Astrocyte (in vitro differentiated cells and primary cell): ENCODE measurements around the gene LRCOL1.

Experiments
- EZH2 ChIP-seq: IDR thresholded peaks from 2 replicates; pipeline ENCODE4 v1.6.1; 2012; ENCODE audit warnings: mild to moderate bottlenecking, low read length, inconsistent platforms; ENCODE audit not compliant: insufficient read depth
- TF ChIP-seq, protein P1 (sequence below): IDR thresholded peaks from 2 replicates; pipeline ENCODE4 v1.5.1; 2011; ENCODE audit warnings: low read depth, mild to moderate bottlenecking, inconsistent platforms, low read length, moderate library complexity; ENCODE audit not compliant: insufficient read depth

GRCh38 chr12:132614029-132614428, 3.6 kb upstream of the LRCOL1 start:
- TF ChIP-seq, protein P1, sequence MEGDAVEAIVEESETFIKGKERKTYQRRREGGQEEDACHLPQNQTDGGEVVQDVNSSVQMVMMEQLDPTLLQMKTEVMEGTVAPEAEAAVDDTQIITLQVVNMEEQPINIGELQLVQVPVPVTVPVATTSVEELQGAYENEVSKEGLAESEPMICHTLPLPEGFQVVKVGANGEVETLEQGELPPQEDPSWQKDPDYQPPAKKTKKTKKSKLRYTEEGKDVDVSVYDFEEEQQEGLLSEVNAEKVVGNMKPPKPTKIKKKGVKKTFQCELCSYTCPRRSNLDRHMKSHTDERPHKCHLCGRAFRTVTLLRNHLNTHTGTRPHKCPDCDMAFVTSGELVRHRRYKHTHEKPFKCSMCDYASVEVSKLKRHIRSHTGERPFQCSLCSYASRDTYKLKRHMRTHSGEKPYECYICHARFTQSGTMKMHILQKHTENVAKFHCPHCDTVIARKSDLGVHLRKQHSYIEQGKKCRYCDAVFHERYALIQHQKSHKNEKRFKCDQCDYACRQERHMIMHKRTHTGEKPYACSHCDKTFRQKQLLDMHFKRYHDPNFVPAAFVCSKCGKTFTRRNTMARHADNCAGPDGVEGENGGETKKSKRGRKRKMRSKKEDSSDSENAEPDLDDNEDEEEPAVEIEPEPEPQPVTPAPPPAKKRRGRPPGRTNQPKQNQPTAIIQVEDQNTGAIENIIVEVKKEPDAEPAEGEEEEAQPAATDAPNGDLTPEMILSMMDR, result no peak
- TF ChIP-seq EZH2, result no peak
